KMS-11 (cell line): Measurements from ENCODE around the gene FRYL.

Experiments used
- H2AFZ ChIP-seq: fragments of 200-600 bp; sonication (generic); 2 replicates; pipeline ENCODE4 v1.6.1; 2016; ENCODE audit warnings: antibody characterized with exemption, mixed run types, low read depth
- H3K27ac ChIP-seq: fragments of 200-600 bp; sonication (generic); 2 replicates; pipeline ENCODE4 v1.6.1; 2016; ENCODE audit warnings: mild to moderate bottlenecking, mixed run types
- H3K27me3 ChIP-seq: fragments of 200-600 bp; sonication (generic); 2 replicates; pipeline ENCODE4 v1.6.1; 2017; ENCODE audit warnings: mild to moderate bottlenecking, low read depth, mixed run types, moderate library complexity; ENCODE audit not compliant: insufficient read depth
- H3K36me3 ChIP-seq: fragments of 200-600 bp; sonication (generic); 2 replicates; pipeline ENCODE4 v1.6.1; 2017; ENCODE audit warnings: mild to moderate bottlenecking, mixed run types; ENCODE audit not compliant: insufficient read depth
- H3K4me1 ChIP-seq: fragments of 200-600 bp; sonication (generic); 2 replicates; pipeline ENCODE4 v1.6.1; 2016; ENCODE audit warnings: mild to moderate bottlenecking, low read depth, mixed run types; ENCODE audit not compliant: poor library complexity, severe bottlenecking
- H3K4me2 ChIP-seq: fragments of 200-600 bp; sonication (generic); 2 replicates; pipeline ENCODE4 v1.7.0; 2016; ENCODE audit warnings: mild to moderate bottlenecking, mixed run types
- H3K4me3 ChIP-seq: fragments of 200-600 bp; sonication (generic); IDR thresholded peaks from 2 replicates; pipeline ENCODE4 v1.6.1; 2017; ENCODE audit warnings: low read depth, low read length, mixed read lengths; ENCODE audit not compliant: insufficient read depth
- H3K79me2 ChIP-seq: fragments of 200-600 bp; sonication (generic); 2 replicates; pipeline ENCODE4 v1.6.1; 2016; ENCODE audit warnings: low read depth, mixed run types; ENCODE audit not compliant: insufficient read depth
- H3K9ac ChIP-seq: fragments of 200-600 bp; sonication (generic); 2 replicates; pipeline ENCODE4 v1.6.1; 2016; ENCODE audit warnings: mild to moderate bottlenecking, mixed run types
- H4K20me1 ChIP-seq: fragments of 200-600 bp; sonication (generic); 2 replicates; pipeline ENCODE4 v1.6.1; 2016; ENCODE audit warnings: mild to moderate bottlenecking, mixed run types; ENCODE audit not compliant: insufficient read depth
- TF ChIP-seq, protein P1 (sequence below): fragments of 200-600 bp; sonication (generic); conservative IDR thresholded peaks from 2 replicates; pipeline ENCODE4 v1.6.1; 2017; ENCODE audit warnings: low read depth, mild to moderate bottlenecking, antibody characterized with exemption, low read length, moderate library complexity, mixed read lengths

The FRYL gene

GRCh38 chr4:48781968-48782367 is 1.9 kb upstream of the FRYL start:
- peaks cover 24% of the 10 kb centered on the region for H3K79me2 ChIP-seq
- TF ChIP-seq, protein P1, sequence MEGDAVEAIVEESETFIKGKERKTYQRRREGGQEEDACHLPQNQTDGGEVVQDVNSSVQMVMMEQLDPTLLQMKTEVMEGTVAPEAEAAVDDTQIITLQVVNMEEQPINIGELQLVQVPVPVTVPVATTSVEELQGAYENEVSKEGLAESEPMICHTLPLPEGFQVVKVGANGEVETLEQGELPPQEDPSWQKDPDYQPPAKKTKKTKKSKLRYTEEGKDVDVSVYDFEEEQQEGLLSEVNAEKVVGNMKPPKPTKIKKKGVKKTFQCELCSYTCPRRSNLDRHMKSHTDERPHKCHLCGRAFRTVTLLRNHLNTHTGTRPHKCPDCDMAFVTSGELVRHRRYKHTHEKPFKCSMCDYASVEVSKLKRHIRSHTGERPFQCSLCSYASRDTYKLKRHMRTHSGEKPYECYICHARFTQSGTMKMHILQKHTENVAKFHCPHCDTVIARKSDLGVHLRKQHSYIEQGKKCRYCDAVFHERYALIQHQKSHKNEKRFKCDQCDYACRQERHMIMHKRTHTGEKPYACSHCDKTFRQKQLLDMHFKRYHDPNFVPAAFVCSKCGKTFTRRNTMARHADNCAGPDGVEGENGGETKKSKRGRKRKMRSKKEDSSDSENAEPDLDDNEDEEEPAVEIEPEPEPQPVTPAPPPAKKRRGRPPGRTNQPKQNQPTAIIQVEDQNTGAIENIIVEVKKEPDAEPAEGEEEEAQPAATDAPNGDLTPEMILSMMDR: no peak
- no peaks in the 10 kb centered on the region for H3K27me3 ChIP-seq
- no peak overlapping the region for H3K4me2 ChIP-seq
- no peak overlapping the region; the same call in 1 of the 2 replicates for H2AFZ ChIP-seq
- H3K9ac ChIP-seq: no peak overlapping the region
- peaks cover 50% of the 10 kb centered on the region for H3K4me1 ChIP-seq
- H3K27ac ChIP-seq: no peak overlapping the region
- H3K4me3 ChIP-seq: no peak overlapping the region
- H4K20me1 ChIP-seq: peaks cover 17% of the 10 kb centered on the region
- H3K36me3 ChIP-seq: no peaks in the 10 kb centered on the region

DNA sequence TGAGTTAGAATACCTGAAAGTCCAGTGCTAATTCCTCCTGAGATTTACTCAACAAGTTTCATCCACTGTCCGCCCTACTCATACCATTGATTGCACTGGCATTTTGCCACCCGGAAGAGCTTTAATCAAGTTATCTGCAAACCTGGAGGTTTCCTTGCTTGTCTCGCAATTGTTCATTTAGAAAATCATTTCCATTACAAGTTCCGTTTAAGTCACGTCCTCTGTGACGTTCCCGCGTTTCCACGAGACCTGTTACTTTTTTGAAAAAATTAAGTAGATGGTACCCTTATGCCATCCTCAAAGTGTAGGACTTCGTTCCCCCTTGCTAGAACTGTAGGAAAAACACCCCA is 761 bp upstream of the FRYL start:
- peaks cover 35% of the 10 kb centered on the region for H3K79me2 ChIP-seq
- peak overlapping the region; percentile 41 for H3K4me2 ChIP-seq
- peak overlapping the region; percentile 50; the same call in 1 of the 2 replicates for H2AFZ ChIP-seq
- H3K27me3 ChIP-seq: no peaks in the 10 kb centered on the region
- peak overlapping the region; percentile 23; the same call in 1 of the 2 replicates for H3K9ac ChIP-seq
- TF ChIP-seq, protein P1: no peak
- peak overlapping the region; percentile 3; the same call in 1 of the 2 replicates for H3K27ac ChIP-seq
- peak overlapping the region; percentile 86 for H3K4me3 ChIP-seq
- no peaks in the 10 kb centered on the region for H3K36me3 ChIP-seq
- peaks cover 50% of the 10 kb centered on the region for H3K4me1 ChIP-seq
- H4K20me1 ChIP-seq: peaks cover 21% of the 10 kb centered on the region

DNA sequence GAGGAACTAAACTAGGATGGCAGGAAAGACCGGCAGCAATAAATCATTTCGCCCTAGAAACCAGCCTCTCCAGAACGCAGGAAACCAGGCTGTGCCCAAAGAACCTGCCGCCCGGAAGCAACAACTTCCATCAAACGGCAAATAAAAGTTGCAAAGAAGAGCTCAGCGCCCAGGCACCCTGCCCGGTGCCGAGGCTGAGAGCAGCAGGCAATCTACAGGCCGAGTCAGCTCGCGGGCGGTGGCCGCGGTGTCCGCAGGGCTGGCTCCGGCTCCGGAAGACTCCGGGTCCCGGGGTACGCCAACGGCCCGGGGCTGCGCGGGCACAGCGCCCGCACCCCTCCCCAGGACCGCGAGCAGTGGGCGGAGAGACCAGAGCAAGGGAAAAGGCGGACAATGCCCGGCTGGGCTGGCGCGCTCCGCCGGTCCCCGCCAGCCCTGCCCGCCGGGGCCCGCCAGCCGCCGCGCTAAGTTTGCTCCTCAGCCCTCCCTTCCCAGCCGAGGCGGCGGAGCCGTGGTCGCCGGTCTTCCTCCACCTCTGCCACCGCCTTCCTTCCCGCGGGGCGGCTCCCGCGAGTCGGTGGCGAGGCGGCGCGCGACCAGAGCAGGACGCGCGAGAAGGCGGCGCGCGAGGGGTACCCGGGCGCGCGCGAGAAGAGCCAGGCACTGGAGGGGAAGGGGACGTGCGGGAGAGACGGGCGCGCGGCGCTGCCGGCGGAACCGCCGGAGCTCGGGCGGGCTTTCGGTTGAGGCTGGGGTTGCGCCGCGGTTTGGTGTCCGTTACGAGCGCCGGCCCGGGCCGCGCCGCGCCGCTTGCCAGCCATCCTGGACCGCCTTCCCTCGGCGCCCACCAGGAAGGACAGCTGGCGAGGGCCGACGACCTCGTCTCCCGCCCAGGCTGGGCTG is 733 bp downstream of the FRYL start:
- Histone ChIP-seq H3K9ac (peak overlapping the region; percentile 71), H2AFZ (peak overlapping the region; percentile 62), H3K4me3 (no peak overlapping the region), H3K27me3 (no peaks in the 10 kb centered on the region), H3K36me3 (no peaks in the 10 kb centered on the region), H3K27ac (peak overlapping the region; percentile 86), H3K4me1 (peaks cover 52% of the 10 kb centered on the region), H3K4me2 (peak overlapping the region; percentile 90), H4K20me1 (peaks cover 26% of the 10 kb centered on the region), H3K79me2 (peaks cover 50% of the 10 kb centered on the region)
- TF ChIP-seq, protein P1: no peak

DNA sequence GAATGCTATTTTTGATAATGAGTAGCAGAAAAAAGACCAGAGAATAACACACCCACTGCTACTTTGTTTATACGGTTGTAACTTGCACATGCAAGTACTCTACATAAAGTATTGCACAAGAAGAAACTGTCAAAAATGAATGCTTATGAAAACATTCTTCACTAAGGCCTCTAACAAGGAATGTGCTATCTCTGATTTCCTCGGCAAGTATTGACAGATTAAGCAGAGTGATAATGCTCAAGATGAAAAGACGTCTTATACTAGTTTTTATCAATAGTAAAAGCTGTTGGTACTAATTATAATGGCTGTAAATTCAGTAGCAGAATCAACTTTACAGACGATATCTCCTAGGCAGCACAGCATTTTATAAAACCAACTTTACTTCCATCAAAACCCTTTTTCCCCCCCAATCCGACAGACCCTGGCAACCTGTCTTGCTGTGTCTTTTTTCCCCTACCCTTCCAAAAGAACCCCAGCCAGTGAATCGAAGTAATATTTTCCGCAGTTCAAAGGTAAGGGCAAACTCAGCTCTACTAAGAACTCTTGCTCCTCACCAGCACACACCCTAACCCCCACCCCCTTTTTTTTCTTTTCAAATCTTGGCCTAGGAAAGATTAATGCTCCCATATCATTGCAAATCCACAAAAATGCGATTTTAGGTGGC is 1.5 kb downstream of the FRYL start:
- Histone ChIP-seq H3K4me3 (no peak overlapping the region), H2AFZ (no peak overlapping the region), H3K27me3 (no peaks in the 10 kb centered on the region), H3K36me3 (no peaks in the 10 kb centered on the region), H3K79me2 (peaks cover 58% of the 10 kb centered on the region), H3K4me2 (peak overlapping the region; percentile 90), H3K9ac (peak overlapping the region; percentile 71), H3K27ac (peak overlapping the region; percentile 86), H3K4me1 (peaks cover 60% of the 10 kb centered on the region), H4K20me1 (peaks cover 26% of the 10 kb centered on the region)
- TF ChIP-seq, protein P1: no peak
